HG02943 (cell line): ENCODE results near the gene CAMK1G.
A peak's percentile ranks its signal among the peaks of the same experiment; 100 is the strongest.

Source experiments
- ATAC-seq: cut with Tn5 transposase; IDR thresholded peaks from one replicate; pipeline ENCODE4 v1.9.1; 2021; ENCODE audit warnings: mild to moderate bottlenecking, low read depth, moderate library complexity; ENCODE audit not compliant: unreplicated experiment

CAMK1G gene

DNA sequence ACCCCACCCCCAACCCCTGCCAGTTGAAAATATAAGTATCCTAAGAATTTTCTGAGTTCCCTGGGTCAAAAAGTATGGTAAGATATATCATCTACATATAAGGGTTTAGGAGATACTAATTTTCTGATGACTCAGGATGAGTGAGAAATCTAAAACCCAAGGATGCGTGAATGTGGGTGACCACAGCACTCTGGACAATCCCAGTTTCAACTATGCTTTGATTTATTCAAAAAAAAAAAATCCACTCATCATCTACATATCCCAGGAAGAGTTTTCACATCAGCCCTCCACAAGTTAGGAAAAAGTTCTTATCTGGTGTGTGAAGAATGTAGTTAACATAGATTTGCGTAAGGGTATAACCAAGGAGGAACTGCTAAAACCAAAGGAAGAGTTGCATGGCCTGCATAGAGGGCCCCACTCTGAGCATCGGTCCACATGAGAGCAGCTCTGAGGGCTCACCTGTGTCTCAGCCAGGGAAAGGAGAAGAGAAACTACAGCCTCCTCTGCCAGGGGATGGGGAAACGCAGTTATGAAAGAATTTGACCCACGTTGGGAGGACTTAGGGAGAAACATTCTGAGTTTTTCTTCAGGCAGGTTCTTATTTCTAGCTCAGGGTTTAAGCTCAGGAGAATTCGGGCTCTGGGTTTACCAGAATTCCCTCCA is 50.0 kb downstream of the CAMK1G start:
- ATAC-seq = no peak

DNA sequence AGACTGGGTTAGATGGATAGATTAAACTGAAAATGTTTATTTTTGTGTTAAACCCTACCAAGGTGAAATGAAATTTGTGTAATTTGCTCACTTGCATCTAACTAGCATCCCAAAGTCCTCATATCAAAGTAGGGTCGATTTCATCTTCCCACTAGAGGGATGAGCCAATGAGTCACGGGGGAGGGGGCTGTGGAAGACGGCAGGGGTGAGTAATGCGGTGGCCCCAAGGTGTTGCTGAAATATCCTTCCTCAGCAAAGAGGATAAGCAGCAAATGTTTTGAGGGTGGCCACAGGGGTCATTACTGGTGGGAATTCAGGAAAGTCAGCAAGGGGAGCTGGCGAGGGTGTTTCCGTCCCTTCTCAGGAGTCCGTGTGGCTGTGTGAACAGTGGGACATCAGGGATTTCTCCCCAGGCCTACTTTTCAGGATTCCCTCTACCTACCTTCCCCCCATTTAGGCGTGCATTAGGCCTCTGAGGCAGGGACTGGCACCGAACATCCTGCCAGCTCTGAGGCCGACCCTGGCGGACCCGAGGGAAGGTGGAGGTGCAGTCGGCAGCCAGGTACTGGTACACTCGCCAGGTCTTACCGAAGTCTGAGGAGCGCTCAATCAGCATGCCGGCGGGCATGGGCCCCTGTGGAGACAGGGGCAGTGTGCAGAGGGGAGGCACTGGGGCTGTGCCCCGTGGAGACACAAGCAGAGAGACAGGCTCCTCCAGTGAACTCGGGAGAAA is 50.7 kb downstream of the CAMK1G start:
- ATAC-seq = no peak

DNA sequence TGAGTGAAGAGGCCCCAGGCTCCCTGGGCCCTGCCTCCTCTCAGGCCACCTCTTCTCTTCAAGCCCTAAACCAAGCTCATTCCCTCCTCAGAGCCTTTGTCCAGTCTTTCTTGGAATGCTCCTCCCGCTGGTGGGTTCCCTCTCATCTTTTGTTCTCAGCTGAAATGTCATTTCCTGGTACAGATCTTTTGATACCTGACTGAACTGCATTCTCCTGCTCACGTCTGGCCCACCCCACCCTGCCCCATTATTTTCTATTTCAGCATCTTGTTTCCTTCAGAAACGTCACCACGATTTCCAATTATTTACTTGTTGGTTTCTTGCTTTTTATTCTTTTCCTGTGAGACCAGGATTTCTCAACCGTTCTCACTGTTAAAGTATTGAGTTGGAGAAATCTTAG is 52.3 kb downstream of the CAMK1G start:
- ATAC-seq = no peak

DNA sequence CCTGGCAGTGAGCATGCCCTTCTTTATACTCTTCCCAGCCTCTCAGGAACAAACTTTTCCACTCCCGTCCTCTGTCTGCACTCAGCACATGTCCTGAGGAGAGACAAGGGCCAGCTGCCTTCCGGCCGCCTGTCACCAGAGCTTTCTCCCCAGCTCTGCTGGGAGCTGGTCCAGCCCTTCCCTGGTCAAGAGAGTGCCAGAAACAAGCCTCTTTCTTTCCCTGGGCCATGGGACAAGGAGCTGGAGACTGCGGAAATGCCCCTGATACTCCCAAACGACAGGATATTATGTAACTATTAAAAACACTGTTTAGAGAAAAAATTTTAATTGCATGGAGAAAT is 58.3 kb downstream of the CAMK1G start:
- ATAC-seq = no peak

DNA sequence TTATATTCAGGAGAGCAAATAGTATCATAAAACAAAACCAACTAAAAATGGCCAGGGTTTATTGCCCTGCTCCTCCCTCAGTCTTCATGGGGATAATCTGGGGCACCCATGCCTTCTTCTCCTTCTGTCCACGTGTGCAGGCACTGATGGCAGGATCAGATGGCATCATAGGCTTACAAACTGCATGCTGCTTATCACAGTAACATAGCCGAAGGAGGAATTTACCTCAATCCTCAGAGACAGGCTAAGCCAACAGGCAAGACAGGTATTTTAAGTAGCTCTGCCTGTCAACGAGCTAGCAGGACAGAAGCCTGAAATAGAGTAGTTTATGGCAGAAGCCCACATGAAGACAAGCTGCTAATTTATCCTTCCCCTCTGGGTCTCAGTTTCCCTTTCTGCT is 59.3 kb downstream of the CAMK1G start:
- no peak for ATAC-seq

DNA sequence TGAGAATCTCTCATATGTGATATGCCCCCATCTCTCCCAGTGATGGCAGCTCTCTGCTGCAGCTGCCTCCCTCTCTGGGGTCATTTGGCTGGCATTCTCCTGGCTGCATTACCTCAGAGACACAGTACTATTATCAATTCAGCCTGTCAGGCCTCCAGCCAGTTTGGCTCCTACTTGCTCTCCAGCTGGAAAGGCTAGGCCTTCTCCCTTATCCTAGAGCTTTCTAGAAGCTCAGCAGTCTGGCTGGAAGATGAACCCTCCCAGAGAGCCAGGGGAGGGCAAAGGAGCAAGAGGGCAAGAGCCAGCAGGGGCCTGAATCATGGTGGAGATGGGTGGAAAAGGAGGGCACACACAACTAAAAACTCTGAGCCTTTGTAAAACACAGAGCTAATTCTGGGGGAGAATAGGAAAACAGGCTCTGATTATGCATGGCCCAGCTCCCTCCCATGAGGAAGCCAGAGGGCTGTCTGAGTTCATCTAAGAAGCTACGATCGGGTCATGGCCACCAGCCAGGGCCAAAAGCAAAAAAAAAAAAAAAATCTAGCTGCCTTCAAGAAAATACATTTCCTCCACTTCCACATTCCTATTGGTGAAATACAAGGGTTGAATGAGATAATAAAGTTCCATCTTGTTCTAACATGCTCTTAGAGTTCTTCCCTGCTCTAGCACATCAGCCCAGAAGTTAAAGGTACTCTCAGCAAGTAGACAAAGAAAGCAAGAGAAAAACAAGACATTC is 59.9 kb downstream of the CAMK1G start:
- no peak for ATAC-seq

DNA sequence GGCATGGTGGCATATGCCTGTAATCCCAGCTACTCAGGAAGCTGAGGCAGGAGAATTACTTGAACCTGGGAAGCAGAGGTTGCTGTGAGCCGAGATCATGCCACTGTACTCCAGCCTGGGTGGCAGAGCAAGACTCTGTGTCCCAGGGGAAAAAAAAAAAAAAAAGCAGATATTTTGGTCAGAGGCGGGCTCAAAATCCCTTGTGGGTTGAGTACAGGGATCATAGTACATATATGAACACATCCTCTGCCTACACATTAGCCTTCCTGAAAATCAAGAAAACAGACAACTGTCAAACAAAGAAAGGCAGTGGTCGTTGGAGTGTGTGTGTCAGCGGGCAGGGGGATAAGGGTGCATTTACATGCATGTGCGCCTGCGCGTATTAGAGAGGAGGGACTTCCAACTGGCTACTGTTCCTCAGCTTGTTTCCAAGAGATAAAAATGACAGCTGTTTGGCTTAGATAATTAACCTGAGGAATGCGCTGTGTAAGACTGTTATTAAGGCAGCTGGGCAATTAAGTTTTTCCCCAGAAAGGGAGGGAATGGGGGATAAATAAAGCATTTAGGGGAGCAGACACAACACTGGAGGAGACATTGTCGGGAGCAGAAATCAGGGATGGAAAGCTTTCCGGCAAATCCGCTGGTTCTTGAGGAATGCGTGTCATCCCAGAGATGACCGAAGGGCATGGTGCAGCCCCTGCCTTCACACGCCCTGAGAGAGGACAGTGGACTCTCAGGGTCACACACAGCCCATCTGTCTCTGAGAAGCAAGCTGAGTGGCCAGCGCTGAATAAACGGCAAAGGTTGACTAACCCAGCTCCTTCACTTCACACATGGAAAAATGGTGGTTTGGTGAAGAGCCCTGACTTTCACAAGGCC is 62.3 kb downstream of the CAMK1G start:
- no peak for ATAC-seq

DNA sequence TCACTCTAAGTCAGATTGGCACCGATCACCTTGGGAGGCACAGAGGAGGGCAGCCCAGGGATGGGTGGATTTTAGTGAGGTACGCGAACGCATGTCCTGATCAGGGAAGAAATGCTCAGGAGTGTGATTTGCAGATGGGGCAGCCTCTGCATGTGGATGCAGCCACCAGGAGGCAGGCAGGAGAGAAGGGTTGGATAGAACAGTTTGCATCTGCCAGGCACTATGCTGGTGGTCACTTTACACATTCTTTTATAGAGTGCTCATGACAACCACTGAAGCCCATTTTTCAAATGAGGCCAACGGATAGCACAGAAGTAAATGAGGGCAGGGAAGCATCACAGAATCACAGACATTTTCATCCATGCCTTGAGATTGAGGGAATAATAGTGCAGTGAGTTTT is 63.0 kb downstream of the CAMK1G start:
- ATAC-seq = no peak

DNA sequence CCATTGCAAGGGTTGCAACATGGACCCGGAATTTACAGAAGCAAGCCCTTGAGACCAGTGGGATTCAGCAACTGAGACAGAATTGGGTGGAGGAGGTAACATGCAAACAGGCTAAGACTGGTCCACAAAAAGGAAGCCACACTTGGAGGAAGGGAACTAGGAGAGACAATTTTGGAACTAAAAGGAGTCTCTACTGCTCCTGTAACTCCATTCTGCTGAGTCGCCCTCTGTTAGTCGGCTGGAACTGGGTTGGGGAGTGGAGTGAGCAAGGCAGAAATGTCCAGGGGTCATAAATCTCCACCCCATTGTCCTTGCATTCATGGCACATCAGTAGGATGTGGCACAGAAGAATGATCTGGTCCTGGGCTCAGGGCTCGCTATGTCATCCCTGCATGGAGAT is 63.6 kb downstream of the CAMK1G start:
- ATAC-seq = no peak

DNA sequence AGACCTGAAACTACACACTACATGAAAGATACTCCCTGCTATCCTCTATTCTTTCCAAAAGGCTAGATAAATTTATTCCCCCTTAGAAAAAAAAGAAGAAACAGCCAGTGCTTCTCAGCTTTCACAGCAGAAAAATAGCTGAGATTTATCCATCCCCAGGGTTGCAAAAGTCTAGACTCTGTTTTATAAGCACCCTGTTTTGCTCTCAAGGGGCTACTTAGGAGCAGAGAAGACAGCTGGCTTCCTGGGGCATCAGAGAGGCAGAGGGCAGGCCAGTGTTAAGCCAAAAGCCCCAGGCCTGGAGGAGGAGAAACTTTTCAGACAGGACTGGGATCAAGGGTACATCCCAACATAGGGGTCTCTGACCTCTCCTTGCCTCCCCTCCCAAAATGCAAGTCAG is 64.8 kb downstream of the CAMK1G start:
- no peak for ATAC-seq

DNA sequence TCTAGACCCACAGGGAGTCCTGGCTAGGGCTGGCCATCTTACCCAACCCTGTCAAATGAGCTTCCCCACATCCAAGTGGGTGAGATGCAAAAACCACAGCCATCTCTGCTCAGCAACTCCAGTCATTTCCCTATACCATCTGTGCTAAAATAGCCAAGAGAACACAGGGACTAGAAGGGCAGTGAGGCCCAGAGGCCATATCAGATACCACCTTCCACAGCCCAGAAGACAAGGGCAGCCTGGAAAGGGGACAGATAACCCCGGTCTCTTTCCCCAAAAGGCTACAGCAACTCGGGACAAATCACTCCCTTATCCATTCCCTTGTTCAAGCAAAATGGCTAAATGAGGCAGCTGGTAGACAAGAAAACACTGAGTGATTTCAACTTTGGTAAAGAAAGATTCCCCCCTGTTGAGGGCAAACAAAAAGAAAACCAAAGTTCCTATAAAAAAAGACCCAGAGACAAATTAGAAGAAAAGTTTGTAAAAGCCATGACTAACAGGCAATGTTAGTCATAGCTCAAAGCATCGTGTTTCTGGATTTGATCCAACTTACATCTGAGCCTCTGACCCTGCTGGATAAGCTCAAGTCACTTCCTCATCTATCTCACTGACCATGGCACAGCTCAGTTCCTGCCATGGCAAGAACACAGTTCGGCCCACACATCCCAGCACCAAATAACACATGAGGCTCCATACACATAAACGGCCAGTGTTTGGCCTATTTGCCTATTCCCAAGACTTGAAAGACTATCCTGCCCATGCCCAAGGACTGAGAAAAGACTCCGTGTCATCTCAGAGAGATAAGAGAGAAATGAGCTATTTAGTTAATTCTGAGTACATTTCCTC is 65.6 kb downstream of the CAMK1G start:
- no peak for ATAC-seq

DNA sequence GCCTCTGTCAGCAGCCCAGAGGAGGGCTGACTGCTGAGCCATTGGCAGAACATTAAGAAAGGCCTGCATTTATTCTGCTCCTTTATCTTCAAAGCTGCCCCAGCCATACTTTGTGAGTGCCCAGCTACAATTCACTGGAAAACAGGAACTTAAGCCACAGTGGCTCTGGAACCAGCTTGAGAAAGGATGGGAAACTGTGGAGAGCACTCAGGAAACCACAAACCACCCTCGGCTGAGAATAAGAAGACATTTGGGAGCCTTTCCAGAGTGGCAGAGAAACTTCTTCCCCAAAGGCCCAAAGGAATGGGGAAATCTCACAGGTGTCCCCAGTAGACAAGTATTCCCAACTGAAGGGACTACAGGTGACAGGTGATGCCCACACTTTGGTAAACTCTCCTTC is 66.9 kb downstream of the CAMK1G start:
- ATAC-seq = no peak

DNA sequence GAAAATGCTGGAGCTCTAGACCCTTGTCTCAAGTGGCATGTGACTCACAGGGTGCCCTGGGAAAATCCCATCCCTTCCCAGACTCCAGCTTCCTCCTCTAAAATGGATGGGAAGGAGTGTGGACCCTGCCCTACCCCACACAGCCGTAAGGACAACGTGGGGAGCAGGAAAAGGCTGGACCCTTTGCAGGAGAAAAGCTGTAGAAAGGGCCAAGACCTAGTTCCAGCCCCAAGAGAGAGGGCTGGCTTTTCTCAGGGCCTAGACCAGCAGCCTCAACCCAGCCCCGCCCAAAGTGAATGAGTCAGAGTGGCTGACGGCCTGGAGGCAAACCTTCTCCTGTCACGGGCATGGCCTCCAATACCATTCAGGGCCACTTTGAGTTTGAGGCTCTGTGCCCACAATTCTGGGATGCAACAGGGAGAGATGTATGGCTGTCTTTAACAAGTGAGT is 67.6 kb downstream of the CAMK1G start:
- ATAC-seq = peak; percentile 74

DNA sequence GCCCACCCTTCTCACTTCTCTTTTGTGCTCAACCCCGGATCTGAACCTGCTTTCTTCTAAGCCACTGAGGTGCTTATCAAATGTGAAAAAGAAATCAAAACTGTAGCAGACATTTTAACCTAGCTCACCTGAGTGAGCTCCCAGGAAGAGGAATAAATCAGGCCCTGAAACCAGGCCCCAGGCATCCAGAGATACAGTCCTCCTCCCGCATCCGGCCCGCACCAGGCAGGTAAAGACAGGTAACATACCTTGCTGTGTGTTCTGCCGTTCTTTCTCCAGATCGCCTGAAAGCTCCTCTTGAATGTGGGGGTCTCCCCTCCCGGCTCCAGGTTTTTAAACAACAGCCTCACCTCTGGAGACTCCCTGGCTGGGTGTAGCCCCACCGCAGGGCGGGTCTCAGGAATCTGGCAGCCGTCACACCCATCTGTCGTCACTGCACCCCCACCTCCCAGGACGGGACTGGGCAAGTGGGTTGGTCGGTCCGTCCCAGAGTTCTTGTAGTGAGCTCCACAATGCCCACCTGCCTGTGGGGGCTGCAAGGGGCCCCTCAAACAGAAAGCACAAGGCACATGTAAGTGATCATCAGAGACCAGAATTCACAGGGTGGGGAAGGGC is 68.7 kb downstream of the CAMK1G start, which contains the start of gene LAMB3:
TSS of gene LAMB3 (minus strand) at position 305 of the 615 bp plus-strand sequence. CDS start 1,481 bp downstream, outside the sequence.
- no peak for ATAC-seq

DNA sequence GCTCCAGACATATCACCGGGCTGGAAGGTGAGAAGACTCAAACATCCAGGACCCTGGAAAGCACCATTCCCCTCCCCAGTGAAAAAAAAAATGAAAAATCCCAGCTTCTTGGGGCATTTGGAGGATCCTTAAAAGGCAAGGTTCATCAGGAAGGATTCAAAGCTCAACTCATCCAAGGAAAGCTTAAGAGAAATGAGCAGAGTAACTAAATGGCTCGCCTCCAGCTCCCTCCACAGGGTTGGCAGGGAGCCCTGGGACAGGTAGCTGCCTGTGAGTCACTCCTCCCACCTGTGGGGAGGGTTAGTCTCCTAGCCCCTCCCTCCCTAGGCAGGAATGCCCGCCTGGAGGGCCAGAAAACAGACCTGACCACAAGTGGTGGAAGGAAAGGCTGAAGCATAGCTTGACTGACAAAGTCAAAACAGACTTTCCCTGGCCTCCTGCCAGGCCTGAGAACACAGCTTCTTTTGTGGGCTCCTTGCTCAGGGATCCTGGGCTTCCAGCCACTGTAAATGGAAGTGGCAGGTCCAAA is 69.4 kb downstream of the CAMK1G start:
- no peak for ATAC-seq

DNA sequence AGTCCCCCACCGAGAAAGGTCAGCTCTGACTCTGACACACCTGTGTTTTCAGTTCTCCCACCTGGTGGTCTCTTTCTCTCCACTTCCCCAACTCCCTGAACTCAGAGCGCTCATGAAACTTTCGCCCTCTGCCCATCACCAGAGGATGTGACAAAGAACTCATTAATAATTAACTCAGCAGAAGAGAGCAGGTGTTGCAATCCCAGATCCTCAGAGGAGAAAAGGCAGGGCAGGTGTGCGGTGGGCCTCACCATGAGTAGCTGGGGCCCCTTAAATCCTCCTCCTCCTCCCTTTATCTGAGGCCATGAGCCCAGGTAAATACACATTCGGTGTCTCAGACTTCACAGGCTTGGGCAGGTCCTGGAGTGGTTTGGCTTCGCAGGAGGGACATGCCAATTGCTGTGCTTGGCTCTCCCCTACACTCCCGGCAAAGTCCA is 70.4 kb downstream of the CAMK1G start:
- peak; percentile 42 for ATAC-seq

DNA sequence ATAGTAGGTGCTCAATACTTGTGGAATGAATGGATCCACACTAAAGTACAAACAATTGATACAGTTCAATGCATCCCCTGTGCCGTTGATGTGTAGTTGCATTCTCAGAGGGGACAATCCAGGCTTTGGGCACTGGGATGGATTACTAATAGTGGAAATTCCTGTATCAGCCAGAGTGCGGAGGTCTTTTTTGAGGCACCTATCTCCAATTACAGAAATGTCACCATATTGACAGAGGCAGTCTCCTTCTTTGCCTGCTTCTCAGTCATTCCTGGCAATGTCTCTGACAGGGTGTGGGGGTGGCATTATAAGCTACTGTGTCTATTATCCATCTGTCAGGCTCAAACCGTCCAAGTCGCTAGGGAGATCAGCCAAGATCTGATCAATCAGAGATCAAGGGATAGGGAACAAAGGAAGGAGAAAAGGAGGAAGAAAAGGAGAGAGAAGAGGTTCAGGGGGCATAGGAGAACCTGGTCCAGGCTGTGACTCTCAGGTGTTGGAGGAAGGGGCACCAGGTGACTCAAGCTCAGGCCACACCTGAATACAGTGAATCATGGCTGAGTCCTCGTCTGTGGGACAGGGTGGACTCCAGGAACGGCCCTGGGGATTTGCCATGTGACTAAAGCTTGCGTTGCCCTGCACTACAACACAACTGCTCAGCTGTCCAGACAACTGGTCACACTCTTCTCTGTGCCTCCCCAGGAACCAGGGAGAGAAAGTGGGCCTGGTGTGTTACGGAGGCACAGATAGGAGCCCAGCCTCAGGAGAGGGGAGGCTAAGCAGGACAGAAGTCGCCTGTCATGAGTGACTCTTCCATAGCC is 72.1 kb downstream of the CAMK1G start:
- ATAC-seq = no peak
